HCT116 (cell line): Measurements from ENCODE around the gene SLC5A10. TPM values are rescaled to one million over a fixed set of nuclear protein-coding genes. Genes with fewer than 3 reads are reported as not detected.

Experiments
- ATAC-seq: fragments of 200-7000 bp; cut with Tn5 transposase; 2 replicates; pipeline ENCODE4 v1.9.1; 2020; ENCODE audit warnings: mild to moderate bottlenecking, moderate library complexity
- BruUV-seq: library from RNA; stranded (reverse); fragments of 400-500 nt; replicated peaks from 2 replicates; lab custom pipeline; 2021; lab: Mats Ljungman, UMichigan
- CTCF ChIA-PET: fragments of 300-600 bp; sonication (Branson Sonifier 250); formaldehyde crosslinking; loops from one replicate; lab custom pipeline; 2021; ENCODE audit warnings: antibody characterized with exemption; lab: Charles Lee
- POLR2A ChIA-PET: fragments of 300-600, 350-600 bp; sonication (Branson Sonifier 250); formaldehyde crosslinking; loops from one replicate; lab custom pipeline; 2021; ENCODE audit warnings: antibody characterized with exemption; lab: Charles Lee
- RAD21 ChIA-PET, 2 experiments: fragments of 300-600 bp; sonication (Branson Sonifier 250); formaldehyde crosslinking; loops; one replicate each; lab custom pipeline; 2023; ENCODE audit warnings: low total read pairs in 2 of 2; ENCODE audit not compliant: uncharacterized antibody in 2 of 2, unreplicated experiment in 2 of 2, low non-redundant PET in 1 of 2; lab: Charles Lee
- DNase-seq: peaks from one replicate; pipeline ENCODE4 v3.0.0-alpha.2; 2010; ENCODE audit warnings: low read depth, low spot score
- H2AFZ ChIP-seq: fragments of 200-600 bp; shearing (Covaris generic), sonication (generic); 2 replicates; pipeline ENCODE4 v1.6.1; 2017; ENCODE audit warnings: low read depth, mixed run types, mixed read lengths, antibody characterized with exemption, low read length; ENCODE audit not compliant: poor library complexity, severe bottlenecking
- H3K27ac ChIP-seq: 2 replicates; pipeline ENCODE4 v1.5.1; 2012; ENCODE audit warnings: low read depth, low read length
- H3K27me3 ChIP-seq: fragments of 200-600 bp; sonication (generic); 2 replicates; pipeline ENCODE4 v1.6.1; 2016; ENCODE audit warnings: mixed run types, low read length, mixed read lengths; ENCODE audit not compliant: insufficient read depth
- H3K36me3 ChIP-seq, 2 experiments: fragments of 200-500 bp in 1 of 2; fragments of 200-600 bp in 1 of 2; sonication (Bioruptor generic) in 1 of 2; sonication (generic) in 1 of 2; 2 replicates each; pipeline versions ENCODE4 v1.5.1 to v1.6.1; 2014 to 2016; ENCODE audit warnings: low read length in 2 of 2, inconsistent platforms in 1 of 2, mixed read lengths in 1 of 2, mixed run types in 1 of 2; ENCODE audit not compliant: insufficient read depth in 2 of 2, control insufficient read depth in 1 of 2
- H3K4me1 ChIP-seq, 2 experiments: fragments of 200-600 bp in 1 of 2; sonication (generic) in 1 of 2; 2 replicates each; pipeline versions ENCODE4 v1.5.1 to v1.6.1; 2012 to 2017; ENCODE audit warnings: low read length in 2 of 2, inconsistent platforms in 1 of 2, mild to moderate bottlenecking in 1 of 2, mixed read lengths in 1 of 2, mixed run types in 1 of 2, moderate library complexity in 1 of 2; ENCODE audit not compliant: insufficient read depth in 2 of 2, control insufficient read depth in 1 of 2
- H3K4me2 ChIP-seq: fragments of 200-600 bp; sonication (generic); 2 replicates; pipeline ENCODE4 v1.6.1; 2017; ENCODE audit warnings: mixed run types, low read length, mixed read lengths
- H3K4me3 ChIP-seq, 2 experiments: fragments of 200-600 bp in 1 of 2; sonication (generic) in 1 of 2; replicated peaks in 1 of 2; 2 replicates each; pipeline ENCODE4 v1.5.1; 2011 to 2016; ENCODE audit warnings: low read length in 2 of 2, control low read depth in 1 of 2, low read depth in 1 of 2, mild to moderate bottlenecking in 1 of 2, mixed read lengths in 1 of 2, mixed run types in 1 of 2
- H3K79me2 ChIP-seq: fragments of 200-600 bp; sonication (generic); 2 replicates; pipeline ENCODE4 v1.6.1; 2017; ENCODE audit warnings: mild to moderate bottlenecking, mixed run types, low read length, moderate library complexity, mixed read lengths; ENCODE audit not compliant: insufficient read depth
- H3K9ac ChIP-seq: fragments of 200-600 bp; sonication (generic); 2 replicates; pipeline ENCODE4 v1.6.1; 2016; ENCODE audit warnings: low read length, mixed read lengths
- H3K9me2 ChIP-seq: fragments of 200-600 bp; sonication (generic), shearing (Covaris generic); 2 replicates; pipeline ENCODE4 v1.6.1; 2017; ENCODE audit warnings: mixed run types, mild to moderate bottlenecking, moderate library complexity; ENCODE audit not compliant: insufficient read depth
- H3K9me3 ChIP-seq, 2 experiments: fragments of 200-500 bp in 1 of 2; fragments of 200-600 bp in 1 of 2; sonication (Bioruptor generic) in 1 of 2; sonication (generic) in 1 of 2; 2 replicates each; pipeline ENCODE4 v1.6.1; 2014 to 2017; ENCODE audit warnings: low read length in 2 of 2, mixed read lengths in 2 of 2, inconsistent platforms in 1 of 2, low read depth in 1 of 2, mild to moderate bottlenecking in 1 of 2, mixed run types in 1 of 2, moderate library complexity in 1 of 2; ENCODE audit not compliant: control insufficient read depth in 1 of 2, insufficient read depth in 1 of 2
- H4K20me1 ChIP-seq: fragments of 200-600 bp; sonication (generic), shearing (Covaris generic); 2 replicates; pipeline ENCODE4 v1.6.1; 2017; ENCODE audit warnings: mixed run types, mild to moderate bottlenecking, moderate library complexity; ENCODE audit not compliant: insufficient read depth
- ATF3 ChIP-seq: IDR thresholded peaks from 2 replicates; pipeline ENCODE4 v1.6.1; 2012
- CEBPB ChIP-seq: IDR thresholded peaks from 2 replicates; pipeline ENCODE4 v1.6.1; 2012; ENCODE audit warnings: low read depth
- CTCF ChIP-seq, 3 experiments: fragments of 200-600 bp in 1 of 3; sonication (generic) in 1 of 3; IDR thresholded peaks in 2 of 3; conservative IDR thresholded peaks in 1 of 3; 2 replicates each; pipeline ENCODE4 v1.5.1; 2012 to 2017; ENCODE audit warnings: low read depth in 2 of 3, low read length in 2 of 3, antibody characterized with exemption in 1 of 3, borderline replicate concordance in 1 of 3, control low read depth in 1 of 3, mild to moderate bottlenecking in 1 of 3, mixed read lengths in 1 of 3, mixed run types in 1 of 3, moderate library complexity in 1 of 3; ENCODE audit not compliant: insufficient read depth in 1 of 3
- ELF1 ChIP-seq: IDR thresholded peaks from 2 replicates; pipeline ENCODE4 v1.6.1; 2012; ENCODE audit warnings: low read depth, borderline replicate concordance
- EZH2phosphoT487 ChIP-seq: fragments of 200-600 bp; IDR thresholded peaks from 2 replicates; pipeline ENCODE4 v1.6.1; 2018; ENCODE audit warnings: antibody characterized with exemption, borderline replicate concordance
- POLR2AphosphoS5 ChIP-seq: IDR thresholded peaks from 2 replicates; pipeline ENCODE4 v1.6.1; 2011; ENCODE audit warnings: mild to moderate bottlenecking, low read depth, low read length, moderate library complexity
- RAD21 ChIP-seq: IDR thresholded peaks from 2 replicates; pipeline ENCODE4 v1.6.1; 2012; ENCODE audit warnings: low read depth, mild to moderate bottlenecking
- SIN3A ChIP-seq: IDR thresholded peaks from 2 replicates; pipeline ENCODE4 v1.6.1; 2012; ENCODE audit warnings: low read depth
- TCF7L2 ChIP-seq: IDR thresholded peaks from 2 replicates; pipeline ENCODE4 v1.7.0; 2011; ENCODE audit warnings: borderline replicate concordance, inconsistent platforms; ENCODE audit not compliant: insufficient read depth, insufficient read length; ENCODE audit errors: extremely low read depth
- YY1 ChIP-seq: IDR thresholded peaks from 2 replicates; pipeline ENCODE4 v1.6.1; 2011; ENCODE audit warnings: low read length, low read depth, moderate library complexity, mild to moderate bottlenecking; ENCODE audit not compliant: insufficient replicate concordance; ENCODE audit errors: extremely low read depth
- ZBTB33 ChIP-seq: IDR thresholded peaks from 2 replicates; pipeline ENCODE4 v1.6.1; 2011; ENCODE audit warnings: mild to moderate bottlenecking, low read length, moderate library complexity; ENCODE audit not compliant: insufficient replicate concordance; ENCODE audit errors: extremely low read depth
- ZFX ChIP-seq: fragments of 450-650 bp; IDR thresholded peaks from 2 replicates; pipeline ENCODE4 v1.6.1; 2017
- intact Hi-C: fragments of 100-400 bp; cut with micrococcal nuclease; formaldehyde crosslinking; loops from 2 replicates; pipeline ENCODE4 v1.10.0; 2022
- total RNA-seq: library from RNA; stranded (reverse); gene quantifications from one replicate; pipeline ENCODE4 v1.2.1, GENCODE V29; 2021; ENCODE audit not compliant: unreplicated experiment

Gene SLC5A10
- total RNA-seq, 1 experiment from 2014 or later, result not detected

DNA sequence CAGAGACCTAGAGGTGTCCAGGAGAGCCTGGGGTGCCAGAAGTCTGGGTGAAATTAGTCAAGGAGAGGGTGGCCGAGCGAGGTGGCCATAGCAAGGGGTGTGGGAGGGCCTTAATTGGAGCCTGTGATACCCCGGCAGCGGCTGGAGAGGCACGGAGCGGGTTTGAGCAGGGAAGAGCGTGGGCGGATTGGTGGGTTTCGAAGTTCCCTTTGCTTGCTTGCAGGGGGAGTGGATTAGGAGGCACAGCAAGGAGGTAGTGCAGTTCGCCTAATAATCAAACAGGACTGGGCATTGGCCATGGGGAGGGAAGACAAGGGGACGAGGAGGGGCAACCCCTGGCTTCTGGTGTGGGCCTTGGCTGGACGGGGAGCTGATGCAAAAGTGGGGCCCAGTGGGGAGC lies 58.0 kb downstream of the SLC5A10 start:
- Histone ChIP-seq H3K9me3 (no peaks in the 10 kb centered on the region), H3K79me2 (no peaks in the 10 kb centered on the region)
- intact Hi-C loops, result no loop called here
- ChIA-PET CTCF (no interaction called here), POLR2A (no interaction called here)
- no peak for TF ChIP-seq YY1
- TF ChIP-seq ZBTB33, result no peak
- no peak for TF ChIP-seq ATF3
- no peak for TF ChIP-seq SIN3A
- no peak for TF ChIP-seq TCF7L2
- no peak for TF ChIP-seq ZFX
- TF ChIP-seq ELF1, result no peak
- TF ChIP-seq RAD21, result no peak
- TF ChIP-seq POLR2AphosphoS5, result no peak
- no peak for TF ChIP-seq CTCF (IDR thresholded peaks at IDR 0.05 in 2 of 3, conservative IDR thresholded peaks at IDR 0.05 in 1 of 3; ENCODE audit: borderline replicate concordance in 1 of 3, insufficient read depth in 1 of 3, low read depth in 2 of 3, low read length in 2 of 3)
- no peak for TF ChIP-seq CEBPB
- TF ChIP-seq EZH2phosphoT487, result no peak
- TF ChIP-seq, all 23 proteins: peak for 0
- RAD21 ChIA-PET, result no interaction called here
- Histone ChIP-seq H3K4me3 (no peak overlapping the region), H3K27ac (no peak overlapping the region), H3K36me3 (no peaks in the 10 kb centered on the region), H3K27me3 (no peaks in the 10 kb centered on the region), H4K20me1 (no peaks in the 10 kb centered on the region), H3K4me2 (no peak overlapping the region), H2AFZ (no peak overlapping the region), H3K4me1 (peaks cover 7 to 22% of the 10 kb centered on the region in 2 experiments; a peak in 3 of 4 replicates), H3K9me2 (no peaks in the 10 kb centered on the region), H3K9ac (no peak overlapping the region)
- BruUV-seq, result no TSS peak
- DNase-seq (no peak), ATAC-seq (no peak)
